Neuron (in vitro differentiated cells): ENCODE results near the gene FOS.

Experiments used
- H2AFZ ChIP-seq: one replicate; pipeline ENCODE4 v1.6.1; 2013; ENCODE audit warnings: low read depth, mild to moderate bottlenecking, inconsistent platforms, low read length, moderate library complexity
- H3K27me3 ChIP-seq: one replicate; pipeline ENCODE4 v1.6.1; 2013; ENCODE audit warnings: low read length; ENCODE audit not compliant: insufficient read depth
- H3K36me3 ChIP-seq: one replicate; pipeline ENCODE4 v1.6.1; 2013; ENCODE audit warnings: low read length; ENCODE audit not compliant: insufficient read depth
- H3K4me1 ChIP-seq: one replicate; pipeline ENCODE4 v1.6.1; 2013; ENCODE audit warnings: low read length; ENCODE audit not compliant: insufficient read depth
- H3K4me3 ChIP-seq: 2 replicates; pipeline ENCODE4 v1.5.1; 2013; ENCODE audit warnings: mild to moderate bottlenecking, low read length, moderate library complexity
- H3K9me3 ChIP-seq: one replicate; pipeline ENCODE4 v1.6.1; 2013; ENCODE audit warnings: low read length

The FOS gene

GRCh38 chr14:75258803-75259509, 19.7 kb upstream of the FOS start:
- Histone ChIP-seq H2AFZ (peak overlapping the region; percentile 63), H3K36me3 (no peaks in the 10 kb centered on the region), H3K27me3 (no peaks in the 10 kb centered on the region), H3K9me3 (no peaks in the 10 kb centered on the region), H3K4me3 (peak overlapping the region; percentile 58), H3K4me1 (peaks cover 8% of the 10 kb centered on the region)

GRCh38 chr14:75259510-75259855, 19.1 kb upstream of the FOS start:
- H2AFZ ChIP-seq: peak overlapping the region; percentile 63
- H3K4me1 ChIP-seq: peaks cover 8% of the 10 kb centered on the region
- H3K9me3 ChIP-seq: no peaks in the 10 kb centered on the region

GRCh38 chr14:75260025-75260763, 18.4 kb upstream of the FOS start:
- no peaks in the 10 kb centered on the region for H3K27me3 ChIP-seq
- no peak overlapping the region for H3K4me3 ChIP-seq
- H3K4me1 ChIP-seq: peaks cover 8% of the 10 kb centered on the region
- no peak overlapping the region for H2AFZ ChIP-seq
- H3K36me3 ChIP-seq: no peaks in the 10 kb centered on the region
- H3K9me3 ChIP-seq: no peaks in the 10 kb centered on the region

More at GRCh38 chr14:75259510-75259855, 19.1 kb upstream of the FOS start:
- Histone ChIP-seq H3K36me3 (no peaks in the 10 kb centered on the region), H3K4me3 (peak overlapping the region; percentile 58), H3K27me3 (no peaks in the 10 kb centered on the region)

- peaks cover 8% of the 10 kb centered on the region for H3K4me1 ChIP-seq
Observed at GRCh38 chr14:75261820-75262219, 16.8 kb upstream of the FOS start.

GRCh38 chr14:75262641-75263040, 16.0 kb upstream of the FOS start:
- Histone ChIP-seq H3K27me3 (no peaks in the 10 kb centered on the region), H3K9me3 (no peaks in the 10 kb centered on the region), H3K4me1 (peaks cover 10% of the 10 kb centered on the region), H3K4me3 (no peak overlapping the region), H2AFZ (no peak overlapping the region), H3K36me3 (no peaks in the 10 kb centered on the region)

More at GRCh38 chr14:75261820-75262219, 16.8 kb upstream of the FOS start:
- Histone ChIP-seq H3K4me3 (no peak overlapping the region), H3K27me3 (no peaks in the 10 kb centered on the region), H3K9me3 (no peaks in the 10 kb centered on the region), H3K36me3 (no peaks in the 10 kb centered on the region), H2AFZ (no peak overlapping the region)

- H3K36me3 ChIP-seq: no peaks in the 10 kb centered on the region
Observed at GRCh38 chr14:75264036-75264435, 14.6 kb upstream of the FOS start.

GRCh38 chr14:75267141-75267721, 11.4 kb upstream of the FOS start:
- H3K4me1 ChIP-seq: peaks cover 2% of the 10 kb centered on the region
- H3K4me3 ChIP-seq: no peak overlapping the region
- H3K27me3 ChIP-seq: no peaks in the 10 kb centered on the region
- no peaks in the 10 kb centered on the region for H3K9me3 ChIP-seq
- no peaks in the 10 kb centered on the region for H3K36me3 ChIP-seq
- H2AFZ ChIP-seq: no peak overlapping the region

More at GRCh38 chr14:75264036-75264435, 14.6 kb upstream of the FOS start:
- Histone ChIP-seq H2AFZ (no peak overlapping the region), H3K4me1 (peaks cover 10% of the 10 kb centered on the region), H3K9me3 (no peaks in the 10 kb centered on the region), H3K4me3 (no peak overlapping the region), H3K27me3 (no peaks in the 10 kb centered on the region)

GRCh38 chr14:75268633-75269550, 9.7 kb upstream of the FOS start:
- Histone ChIP-seq H3K4me1 (peaks cover 10% of the 10 kb centered on the region), H3K36me3 (no peaks in the 10 kb centered on the region), H3K27me3 (no peaks in the 10 kb centered on the region), H3K9me3 (no peaks in the 10 kb centered on the region), H3K4me3 (no peak overlapping the region), H2AFZ (no peak overlapping the region)

GRCh38 chr14:75271514-75271913, 7.1 kb upstream of the FOS start:
- no peak overlapping the region for H2AFZ ChIP-seq
- H3K27me3 ChIP-seq: no peaks in the 10 kb centered on the region
- H3K9me3 ChIP-seq: no peaks in the 10 kb centered on the region
- H3K36me3 ChIP-seq: no peaks in the 10 kb centered on the region
- H3K4me3 ChIP-seq: no peak overlapping the region
- H3K4me1 ChIP-seq: peaks cover 23% of the 10 kb centered on the region

- Histone ChIP-seq H2AFZ (no peak overlapping the region), H3K36me3 (no peaks in the 10 kb centered on the region), H3K27me3 (no peaks in the 10 kb centered on the region), H3K4me1 (peaks cover 33% of the 10 kb centered on the region), H3K4me3 (no peak overlapping the region), H3K9me3 (no peaks in the 10 kb centered on the region)
Observed at GRCh38 chr14:75273272-75274049, 5.2 kb upstream of the FOS start.

GRCh38 chr14:75274050-75274898, 4.4 kb upstream of the FOS start:
- Histone ChIP-seq H3K36me3 (no peaks in the 10 kb centered on the region), H3K4me3 (no peak overlapping the region), H3K4me1 (peaks cover 33% of the 10 kb centered on the region), H2AFZ (no peak overlapping the region), H3K9me3 (no peaks in the 10 kb centered on the region), H3K27me3 (no peaks in the 10 kb centered on the region)
